Breast epithelium (tissue), 3 donors: ENCODE results near the gene APBB2.

Source experiments
- CTCF ChIP-seq, 3 donors: fragments of 450-650 bp; IDR thresholded peaks; one replicate each; pipeline ENCODE4 v1.5.1; 2016 to 2017; ENCODE audit warnings: antibody characterized with exemption in 3 of 3, mild to moderate bottlenecking in 3 of 3, moderate library complexity in 3 of 3
- POLR2A ChIP-seq: fragments of 450-650 bp; IDR thresholded peaks from one replicate; pipeline ENCODE4 v1.6.1; 2016; ENCODE audit warnings: antibody characterized with exemption, mild to moderate bottlenecking, moderate library complexity
- POLR2AphosphoS5 ChIP-seq, 3 donors: sonication (generic); formaldehyde crosslinking; IDR thresholded peaks; one replicate each; pipeline ENCODE4 v1.6.1; 2017; ENCODE audit warnings: antibody characterized with exemption in 3 of 3

GRCh38 chr4:40838742-40839141 lies 375.6 kb downstream of the APBB2 start:
- no peak for TF ChIP-seq POLR2AphosphoS5 (IDR thresholded peaks at IDR 0.05)
- no peak for TF ChIP-seq CTCF (IDR thresholded peaks at IDR 0.05)
- TF ChIP-seq POLR2A: no peak
